Endothelial cell of umbilical vein (primary cell): ENCODE measurements around the gene IRS1.

Experiments
- EZH2 ChIP-seq: IDR thresholded peaks from 2 replicates; pipeline ENCODE4 v1.6.1; 2012; ENCODE audit warnings: borderline replicate concordance, low read depth, mild to moderate bottlenecking, moderate library complexity, low read length, inconsistent platforms; ENCODE audit not compliant: severe bottlenecking
- POLR2A ChIP-seq: IDR thresholded peaks from 2 replicates; pipeline ENCODE4 v1.6.1; 2012; ENCODE audit warnings: low read depth, mild to moderate bottlenecking, control low read depth, low read length
- POLR2AphosphoS5 ChIP-seq: IDR thresholded peaks from 2 replicates; pipeline ENCODE4 v1.6.1; 2012; ENCODE audit warnings: low read depth, mild to moderate bottlenecking, control low read depth, low read length, moderate library complexity; ENCODE audit not compliant: insufficient read depth
- TF ChIP-seq, protein P1 (sequence below), 2 donors: IDR thresholded peaks; 1 replicate in 1 of 2; 2 replicates in 1 of 2; pipeline ENCODE4 v1.5.1; 2011; ENCODE audit warnings: low read length in 2 of 2, mild to moderate bottlenecking in 2 of 2, moderate library complexity in 2 of 2, control low read depth in 1 of 2, inconsistent platforms in 1 of 2, low read depth in 1 of 2; ENCODE audit not compliant: insufficient read depth in 1 of 2; ENCODE audit errors: extremely low read depth in 1 of 2

- TF ChIP-seq EZH2, result no peak
- TF ChIP-seq POLR2A, result no peak
- TF ChIP-seq, protein P1, sequence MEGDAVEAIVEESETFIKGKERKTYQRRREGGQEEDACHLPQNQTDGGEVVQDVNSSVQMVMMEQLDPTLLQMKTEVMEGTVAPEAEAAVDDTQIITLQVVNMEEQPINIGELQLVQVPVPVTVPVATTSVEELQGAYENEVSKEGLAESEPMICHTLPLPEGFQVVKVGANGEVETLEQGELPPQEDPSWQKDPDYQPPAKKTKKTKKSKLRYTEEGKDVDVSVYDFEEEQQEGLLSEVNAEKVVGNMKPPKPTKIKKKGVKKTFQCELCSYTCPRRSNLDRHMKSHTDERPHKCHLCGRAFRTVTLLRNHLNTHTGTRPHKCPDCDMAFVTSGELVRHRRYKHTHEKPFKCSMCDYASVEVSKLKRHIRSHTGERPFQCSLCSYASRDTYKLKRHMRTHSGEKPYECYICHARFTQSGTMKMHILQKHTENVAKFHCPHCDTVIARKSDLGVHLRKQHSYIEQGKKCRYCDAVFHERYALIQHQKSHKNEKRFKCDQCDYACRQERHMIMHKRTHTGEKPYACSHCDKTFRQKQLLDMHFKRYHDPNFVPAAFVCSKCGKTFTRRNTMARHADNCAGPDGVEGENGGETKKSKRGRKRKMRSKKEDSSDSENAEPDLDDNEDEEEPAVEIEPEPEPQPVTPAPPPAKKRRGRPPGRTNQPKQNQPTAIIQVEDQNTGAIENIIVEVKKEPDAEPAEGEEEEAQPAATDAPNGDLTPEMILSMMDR (IDR thresholded peaks at IDR 0.05; ENCODE audit: extremely low read depth in 1 of 2, insufficient read depth in 1 of 2, low read depth in 1 of 2, low read length in 2 of 2), result no peak
- no peak for TF ChIP-seq POLR2AphosphoS5
Observed at GRCh38 chr2:226761195-226761583, 38.4 kb downstream of the IRS1 start.
